Activated CD8-positive, alpha-beta memory T cell treated with anti-CD3 and anti-CD28 coated beads, Interleukin-2, amount 50 U/mL, for 1 hour (primary cell): ENCODE measurements around the gene SPACA9.

Experiments used
- DNase-seq: peaks from one replicate; pipeline ENCODE4 v3.0.0-alpha.2; 2020; ENCODE audit errors: extremely low read depth

SPACA9 gene

GRCh38 chr9:132878695-132879456 lies at the start of gene SPACA9:
TSS of gene SPACA9 (plus strand) at chr9:132878898. CDS start at chr9:132883948, 5,050 bp downstream.
- no peak for DNase-seq

GRCh38 chr9:132832171-132832881 lies 46.4 kb upstream of the SPACA9 start:
- no peak for DNase-seq

- DNase-seq, result no peak
Observed at GRCh38 chr9:132833550-132834121, 45.1 kb upstream of the SPACA9 start.

DNA sequence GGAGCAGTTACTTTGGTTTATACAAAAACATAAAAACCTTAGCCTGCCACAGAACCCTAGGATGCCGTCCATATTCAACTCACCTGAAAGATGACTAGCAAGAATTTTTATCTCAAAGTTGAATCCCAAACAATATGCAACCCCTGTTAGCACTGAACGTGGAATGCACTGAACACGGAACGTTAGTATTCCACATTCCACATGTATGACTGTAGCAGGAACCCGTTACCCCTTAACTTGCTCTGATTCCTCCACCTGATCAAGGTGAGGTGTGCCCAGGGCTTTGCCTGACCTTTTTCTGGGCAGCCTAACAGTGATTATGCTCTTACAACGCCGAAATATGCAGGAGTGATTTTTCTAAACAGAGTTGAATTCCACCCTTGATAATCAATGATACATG lies 44.4 kb upstream of the SPACA9 start:
- DNase-seq, result no peak

GRCh38 chr9:132837501-132838286 lies 41.0 kb upstream of the SPACA9 start:
- no peak for DNase-seq

GRCh38 chr9:132838291-132838690 lies 40.4 kb upstream of the SPACA9 start:
- no peak for DNase-seq

- DNase-seq, result no peak
Observed at GRCh38 chr9:132840980-132841379, 37.7 kb upstream of the SPACA9 start.

DNA sequence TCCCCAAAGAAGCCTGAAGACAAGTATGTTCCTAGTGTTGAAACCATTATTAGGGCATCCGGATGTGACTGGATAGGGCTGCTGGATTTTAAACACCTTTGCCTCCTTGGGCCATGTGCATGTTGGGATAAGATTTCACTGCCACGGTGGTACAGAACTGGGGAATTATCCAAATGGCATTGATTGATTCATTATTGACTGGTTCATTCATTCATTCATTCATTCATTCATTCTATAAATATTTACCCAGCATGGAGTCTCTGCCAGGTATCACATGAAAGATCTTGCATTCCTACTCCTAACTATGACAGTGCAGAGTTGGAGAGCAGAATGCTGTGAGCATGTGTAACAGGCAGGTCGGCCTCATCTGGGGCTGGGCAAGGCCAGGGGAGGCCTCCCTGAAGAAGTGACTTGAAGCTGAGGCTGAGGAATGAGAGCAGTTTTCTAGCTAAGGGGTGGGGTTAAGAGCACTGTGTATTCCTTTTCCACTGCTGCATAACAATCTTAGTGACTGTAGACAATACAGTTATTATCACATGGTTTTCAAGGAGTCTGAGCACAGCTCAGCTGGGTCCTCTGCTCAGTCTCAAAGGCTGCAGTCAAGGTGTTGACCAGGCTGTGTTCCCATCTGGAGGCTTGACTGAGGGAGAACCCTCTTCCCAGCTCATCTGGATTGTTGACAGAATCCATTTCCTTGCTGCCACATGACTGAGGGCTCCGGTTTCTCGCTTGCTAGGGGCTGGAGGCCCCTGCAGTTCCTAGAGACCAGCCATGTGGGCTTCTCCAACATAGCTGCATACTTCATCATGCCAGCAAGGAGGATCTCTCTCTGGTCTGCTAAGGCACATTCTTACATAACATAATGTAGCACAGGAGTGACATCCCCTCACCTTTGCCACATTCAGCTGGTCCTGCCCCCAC lies 36.3 kb upstream of the SPACA9 start:
- no peak for DNase-seq

- DNase-seq, result no peak
Observed at GRCh38 chr9:132846109-132846917, 32.4 kb upstream of the SPACA9 start.

DNA sequence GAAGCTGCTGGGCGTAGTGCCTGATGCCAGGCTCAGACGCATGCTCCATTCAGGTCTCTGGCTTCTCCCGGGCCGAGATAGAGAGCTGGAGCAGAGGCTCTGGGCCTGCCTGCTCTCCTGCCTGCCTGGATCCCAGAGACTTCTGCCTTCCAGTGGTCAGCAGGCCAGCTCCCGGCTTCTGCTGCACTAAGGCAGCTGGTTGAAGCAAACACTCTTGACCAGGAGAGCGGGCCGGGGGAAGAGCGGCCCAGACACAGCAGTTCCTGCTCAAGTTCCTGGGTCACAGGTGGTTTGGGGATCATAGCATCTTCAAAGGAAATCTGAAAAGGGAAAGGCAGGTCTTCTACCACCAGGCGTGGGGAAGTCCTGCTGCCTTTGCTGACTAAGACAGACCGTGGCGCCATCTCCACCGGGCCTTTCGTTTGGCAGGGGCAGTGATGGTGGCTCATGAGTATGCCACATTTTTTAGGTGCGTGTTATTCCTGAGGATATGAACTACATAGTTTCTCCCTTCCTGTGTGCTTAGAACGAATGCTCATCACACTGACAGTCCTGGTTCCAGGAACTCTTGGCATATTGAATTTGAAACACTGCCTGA lies 31.7 kb upstream of the SPACA9 start:
- DNase-seq, result no peak

GRCh38 chr9:132849185-132849706 lies 29.5 kb upstream of the SPACA9 start:
- DNase-seq, result no peak

DNA sequence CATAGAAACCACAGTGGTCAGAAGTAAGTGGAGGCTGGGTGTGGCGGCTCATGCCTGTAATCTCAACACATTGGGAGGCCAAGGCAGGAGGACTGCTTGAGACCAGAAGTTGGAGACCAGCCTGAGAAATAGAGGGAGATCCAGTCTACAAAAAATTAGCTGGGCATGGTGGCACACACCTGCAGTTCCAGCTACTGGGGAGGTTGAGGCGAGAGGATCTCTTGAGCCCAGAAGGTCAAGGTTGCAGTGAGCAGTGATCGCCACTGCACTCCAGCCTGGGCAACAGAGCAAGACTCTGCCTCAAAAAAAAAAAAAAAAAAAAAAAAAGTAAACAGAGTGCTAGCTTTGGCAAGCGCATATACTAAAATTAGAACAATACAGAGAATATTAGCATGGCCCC lies 25.2 kb upstream of the SPACA9 start:
- no peak for DNase-seq

- no peak for DNase-seq
Observed at GRCh38 chr9:132854832-132855231, 23.9 kb upstream of the SPACA9 start.

GRCh38 chr9:132855904-132856303 lies 22.8 kb upstream of the SPACA9 start:
- no peak for DNase-seq

DNA sequence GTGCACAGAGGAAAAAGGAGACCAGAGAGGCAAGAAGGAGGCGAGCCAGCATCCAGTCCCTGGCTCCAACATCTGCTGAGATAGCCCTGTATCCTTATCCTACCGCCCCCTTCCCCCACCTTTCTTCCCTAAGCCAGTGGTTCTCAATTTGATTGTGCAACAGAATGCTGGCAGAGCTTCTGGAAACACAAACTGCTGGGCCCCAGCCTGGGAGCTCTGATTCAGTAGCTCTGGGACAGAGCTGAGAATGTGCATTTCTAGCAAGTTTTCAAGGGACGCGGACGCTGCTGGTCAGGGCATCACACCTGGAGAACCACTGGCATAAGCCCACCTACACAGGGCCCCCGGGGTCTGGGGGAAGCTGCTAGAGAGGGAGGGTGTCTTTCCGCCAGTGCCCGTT lies 21.7 kb upstream of the SPACA9 start:
- no peak for DNase-seq

GRCh38 chr9:132857616-132858342 lies 20.9 kb upstream of the SPACA9 start:
- no peak for DNase-seq

- DNase-seq, result no peak
Observed at GRCh38 chr9:132858751-132859150, 19.9 kb upstream of the SPACA9 start.

DNA sequence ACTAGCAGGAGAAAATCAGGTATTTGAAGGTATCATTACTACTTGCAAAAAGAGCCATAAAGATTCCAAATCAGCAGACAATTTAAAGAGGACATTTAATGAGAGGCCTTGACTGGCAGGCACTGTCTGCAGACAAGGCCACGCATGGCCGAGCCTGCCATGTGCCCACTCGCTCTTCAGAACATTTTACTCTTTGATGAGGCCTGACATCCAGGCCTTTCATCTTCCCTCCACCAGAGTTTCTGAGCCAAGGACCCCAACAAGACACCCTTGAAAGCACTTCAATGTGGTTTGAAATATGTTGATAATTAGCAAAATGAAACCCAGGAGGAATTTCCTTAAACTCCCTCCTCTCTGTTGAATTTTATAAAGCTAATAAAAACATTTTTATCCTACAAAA lies 17.0 kb upstream of the SPACA9 start:
- DNase-seq, result no peak

DNA sequence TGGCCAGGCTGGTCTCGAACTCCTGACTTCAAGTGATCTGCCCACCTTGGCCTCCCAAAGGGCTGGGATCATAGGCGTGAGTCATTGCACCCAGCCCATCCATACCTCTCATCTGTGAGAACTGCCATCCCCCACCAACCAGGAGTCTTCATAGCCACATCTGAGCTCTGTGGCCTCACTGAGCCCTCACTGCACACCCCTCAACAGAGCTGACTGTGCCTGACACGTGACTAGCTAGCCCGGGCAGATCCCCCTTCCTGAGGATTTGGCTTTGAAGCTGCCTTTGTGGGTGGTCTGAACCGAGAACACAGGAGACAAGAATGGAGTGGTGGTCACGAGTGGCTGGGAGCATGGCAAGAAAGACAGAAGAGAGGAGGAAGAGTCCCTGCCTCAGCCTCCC lies 16.2 kb upstream of the SPACA9 start:
- DNase-seq, result no peak
